ENCODE data around the gene C2orf80.
"Not testable (repeated sequence)": the region's sequence is repeated elsewhere in the genome, so short reads cannot be mapped to it uniquely, and the experiment has no call there.

The C2orf80 gene

GRCh38 chr2:208189810-208190503, at the start of gene C2orf80:
Gene C2orf80 (minus strand): TSS chr2:208190030. CDS start chr2:208186986, 3,044 bp downstream.
- DNase-seq: no peak

- no peak for DNase-seq
These were observed 46.0 kb upstream of the C2orf80 start for GRCh38 chr2:208235860-208236259.

GRCh38 chr2:208234786-208235185, 45.0 kb upstream of the C2orf80 start:
- no peak for DNase-seq

DNA sequence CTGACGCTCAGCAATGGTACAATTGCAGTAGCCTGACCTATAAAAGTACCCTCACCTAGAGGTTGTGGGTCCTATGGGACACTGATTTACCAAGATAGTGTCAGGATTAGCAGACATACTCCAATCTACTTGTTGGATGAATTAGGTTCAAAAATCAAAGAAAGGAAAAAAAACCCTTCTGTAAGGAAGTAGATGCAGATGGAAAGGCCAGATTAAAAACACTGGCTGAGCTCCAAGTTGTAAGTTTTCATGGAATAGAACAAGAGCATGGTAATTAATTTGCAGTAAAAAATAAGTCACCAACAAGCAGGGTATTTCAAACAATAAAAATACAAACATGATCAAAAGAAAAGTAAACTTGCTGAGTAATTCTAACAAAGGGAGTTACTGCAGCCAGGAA, 38.6 kb upstream of the C2orf80 start:
- DNase-seq: no peak

GRCh38 chr2:208227581-208228232, 37.9 kb upstream of the C2orf80 start:
- no peak for DNase-seq

- no peak for DNase-seq
These were observed 35.0 kb upstream of the C2orf80 start for GRCh38 chr2:208224802-208225201.

- DNase-seq: no peak
These were observed 32.5 kb upstream of the C2orf80 start for GRCh38 chr2:208222351-208222750.

DNA sequence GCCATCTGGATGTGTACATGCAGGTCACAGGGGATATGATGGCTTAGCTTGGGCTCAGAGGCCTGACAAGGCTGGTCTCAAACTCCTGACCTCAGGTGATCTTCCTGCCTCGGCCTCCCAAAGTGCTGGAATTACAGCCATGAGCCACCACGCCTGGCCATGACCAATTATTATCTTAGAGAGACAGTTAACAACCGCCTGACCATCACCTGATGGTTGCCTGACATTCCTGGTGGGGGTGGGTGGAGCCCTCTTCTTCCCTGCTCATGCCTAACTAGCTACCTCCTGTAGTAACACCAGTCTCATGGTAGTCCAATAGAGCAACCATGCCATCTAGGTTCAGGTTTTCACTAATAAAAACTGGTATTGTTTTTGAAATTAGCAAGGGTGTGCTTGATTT, 32.0 kb upstream of the C2orf80 start:
- not testable (repeated sequence) for DNase-seq

DNA sequence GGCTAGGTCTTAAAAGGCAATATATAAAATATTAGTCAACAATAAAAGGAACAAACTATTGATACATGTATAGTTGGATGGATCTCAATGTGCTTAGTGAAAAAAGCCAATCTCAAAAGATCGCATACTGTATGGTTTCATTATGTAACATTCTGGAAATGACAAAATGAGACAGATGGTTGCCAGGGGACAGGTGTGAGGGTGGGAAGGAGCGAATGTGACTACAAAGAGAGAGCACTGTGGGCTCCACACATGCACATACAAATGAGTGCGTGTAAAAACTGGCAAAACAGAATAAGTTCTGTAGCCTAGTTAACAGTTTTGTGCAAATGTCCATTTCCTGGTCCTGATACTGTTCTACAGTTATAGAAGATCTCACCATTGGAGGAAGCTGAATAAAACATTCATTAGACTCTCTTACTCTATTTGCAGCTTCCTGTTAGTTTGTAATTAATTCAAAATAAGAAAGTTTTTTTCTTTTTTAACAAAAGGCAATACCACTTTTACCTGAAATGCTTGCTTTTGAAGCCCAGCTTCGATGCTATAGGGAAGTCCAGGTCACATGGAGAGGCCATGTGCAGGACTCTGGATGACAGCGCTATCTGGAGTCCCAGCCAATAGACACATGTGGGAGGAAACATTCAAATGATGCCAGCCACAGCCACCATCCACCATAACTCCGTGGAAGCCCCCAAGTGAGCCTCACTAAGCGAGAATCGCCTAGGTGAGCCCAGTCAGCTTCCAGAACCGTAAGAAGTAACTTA, 21.0 kb upstream of the C2orf80 start:
- DNase-seq: no peak

DNA sequence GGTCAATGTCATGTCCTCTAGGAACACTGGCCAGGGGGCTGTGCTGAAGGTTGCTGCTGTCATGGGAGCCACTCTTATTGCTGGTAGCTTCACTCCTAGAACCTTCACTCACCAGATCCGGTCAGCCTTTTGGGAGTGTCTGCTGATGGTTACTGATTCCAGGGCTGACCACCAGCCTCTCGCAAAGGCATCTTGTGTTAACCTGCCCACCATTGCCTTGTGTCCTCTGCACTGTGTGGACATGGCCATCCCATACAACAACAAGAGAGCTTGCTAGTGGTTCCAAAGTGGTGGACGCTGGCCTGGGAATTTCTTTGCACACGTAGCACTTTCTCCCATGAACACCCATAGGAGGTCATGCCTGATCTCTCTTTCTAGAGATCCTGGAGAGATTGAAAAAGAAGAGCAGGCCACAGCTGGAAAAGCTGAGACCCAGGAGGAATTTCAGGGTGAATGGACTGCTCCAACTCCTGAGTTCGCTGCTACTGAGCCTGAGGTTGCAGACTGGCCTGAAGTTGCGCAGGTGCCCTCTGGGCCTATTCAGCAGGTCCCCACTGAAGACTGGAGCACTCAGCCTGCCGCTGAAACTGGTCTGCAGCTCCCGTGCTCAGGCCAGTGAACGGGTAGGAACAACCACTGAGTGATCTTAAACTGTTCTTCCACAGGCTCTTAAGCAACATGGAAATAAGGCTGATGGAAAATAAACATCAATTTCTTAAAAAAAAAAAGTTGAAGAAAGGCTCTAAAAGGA, 18.7 kb upstream of the C2orf80 start:
- no peak for DNase-seq

GRCh38 chr2:208207769-208208168, 17.9 kb upstream of the C2orf80 start:
- DNase-seq: no peak

DNA sequence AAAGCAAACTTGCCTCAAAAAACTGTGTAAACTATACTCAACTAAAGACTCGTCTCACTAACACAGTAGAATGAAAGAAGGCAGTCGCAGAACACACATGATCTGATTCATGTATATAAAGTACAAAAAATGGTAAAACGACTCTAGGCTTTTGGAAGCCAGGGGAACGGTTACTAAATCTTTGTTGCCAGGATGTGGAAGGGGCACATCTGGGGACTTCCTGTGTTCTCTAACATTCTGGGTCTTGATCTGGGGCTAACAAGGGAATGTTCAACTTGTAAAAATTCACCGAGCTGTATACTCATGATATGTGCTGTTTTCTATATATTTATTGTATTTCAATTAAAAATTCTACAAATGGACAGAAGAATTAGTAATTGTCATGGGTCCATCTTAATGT, 14.3 kb upstream of the C2orf80 start:
- no peak for DNase-seq

DNA sequence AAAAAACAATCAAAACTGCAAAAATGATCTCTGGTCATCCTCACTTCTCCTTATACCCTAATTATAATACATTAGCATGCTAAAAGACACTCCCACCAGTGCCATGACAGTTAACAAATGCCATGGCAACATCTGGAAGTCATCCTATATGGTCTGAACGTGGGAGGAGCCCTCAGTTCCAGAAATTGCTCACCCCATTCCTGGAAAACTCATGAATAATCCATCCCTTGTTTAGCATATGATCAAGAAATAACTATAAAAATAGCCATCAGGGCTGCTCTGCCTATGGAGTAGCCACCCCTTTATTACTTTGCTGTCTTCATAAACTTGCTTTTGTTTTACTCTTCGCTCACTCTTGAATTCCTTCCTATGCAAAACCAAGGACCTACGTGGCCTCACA, 5.7 kb upstream of the C2orf80 start:
- DNase-seq: no peak

- no peak for DNase-seq
These were observed 2.9 kb upstream of the C2orf80 start for GRCh38 chr2:208192611-208193236.

- no peak for DNase-seq
These were observed 591 bp downstream of the C2orf80 start for GRCh38 chr2:208189069-208189809.

GRCh38 chr2:208186893-208187292, 2.9 kb downstream of the C2orf80 start:
- DNase-seq: no peak

DNA sequence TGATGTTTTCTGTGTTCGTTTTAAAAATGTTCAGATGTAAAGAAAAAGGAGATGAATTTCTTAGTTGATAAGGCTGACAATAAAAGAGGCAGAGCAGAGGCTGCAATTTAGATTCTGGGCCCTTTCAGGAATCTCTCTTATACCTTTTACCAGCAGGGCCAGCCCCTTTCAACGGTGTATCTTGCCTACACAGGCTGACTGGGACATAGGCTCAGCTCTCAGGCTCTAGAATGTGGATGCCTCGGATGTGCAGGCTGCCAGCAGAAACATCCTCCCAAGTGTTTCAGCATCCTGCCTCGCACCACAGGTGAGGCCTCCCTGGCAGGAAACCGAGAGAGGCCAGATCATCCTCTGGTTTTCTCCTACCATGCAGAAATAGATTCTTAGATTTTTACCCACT, 3.4 kb downstream of the C2orf80 start:
- no peak for DNase-seq

- no peak for DNase-seq
These were observed 5.7 kb downstream of the C2orf80 start for GRCh38 chr2:208183972-208184705.

GRCh38 chr2:208183526-208183925, 6.3 kb downstream of the C2orf80 start:
- DNase-seq: no peak

- no peak for DNase-seq
These were observed 7.0 kb downstream of the C2orf80 start for GRCh38 chr2:208182835-208183234.

GRCh38 chr2:208179028-208179609, 10.7 kb downstream of the C2orf80 start:
- DNase-seq: no peak

All from cerebellar nuclear complex (tissue), 1 donor.